Measurements from ENCODE around the gene POLG2. TPM values are rescaled to one million over a fixed set of nuclear protein-coding genes. Genes with fewer than 3 reads are reported as not detected.

POLG2 gene
- total RNA-seq (2014; rRNA removed; shearing (Covaris generic)), result 7.1 and 11.0 TPM in 2 replicates

DNA sequence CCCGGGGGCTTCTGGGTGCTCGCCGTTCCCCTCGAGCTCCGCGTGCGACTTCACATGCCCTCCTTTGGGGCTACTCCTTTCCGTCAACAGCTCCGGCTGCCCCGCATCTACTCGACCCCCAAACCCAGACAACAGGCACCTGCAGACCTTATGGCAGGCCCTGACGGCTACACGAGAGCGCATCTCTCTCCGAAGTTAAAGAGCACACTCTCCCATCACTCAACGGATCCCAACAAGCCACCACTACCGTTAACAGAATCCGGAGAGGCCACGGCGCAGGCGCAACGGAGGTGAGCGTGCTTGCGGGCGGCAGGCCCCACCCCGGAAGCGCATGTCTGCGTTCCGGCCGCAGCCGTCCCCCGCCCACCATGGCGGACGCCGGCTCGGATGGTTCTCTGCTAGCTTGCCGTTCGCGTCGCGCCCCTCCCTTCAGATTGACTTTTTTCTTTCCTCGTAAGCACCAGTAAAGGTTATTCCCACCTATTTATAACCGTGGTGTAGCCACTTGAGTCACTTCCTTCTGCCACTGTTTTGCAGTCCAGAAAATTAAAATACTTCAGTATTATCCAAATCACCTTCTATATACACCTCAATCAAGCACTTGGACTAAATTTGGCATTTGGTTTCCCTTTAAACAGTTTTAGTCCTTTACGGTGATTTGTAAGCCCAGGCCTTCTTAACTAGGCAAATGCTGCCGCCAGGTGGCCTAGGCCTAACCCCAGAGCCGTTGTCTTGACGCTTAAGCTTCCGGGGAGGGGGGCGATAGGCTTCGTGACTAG is at the start of gene POLG2:
TSS of gene POLG2 (minus strand) at position 269 of the 779 bp plus-strand sequence. CDS start at position 183, 86 bp downstream.
- DNase-seq (ENCODE audit: low spot score), result peak; percentile 87

DNA sequence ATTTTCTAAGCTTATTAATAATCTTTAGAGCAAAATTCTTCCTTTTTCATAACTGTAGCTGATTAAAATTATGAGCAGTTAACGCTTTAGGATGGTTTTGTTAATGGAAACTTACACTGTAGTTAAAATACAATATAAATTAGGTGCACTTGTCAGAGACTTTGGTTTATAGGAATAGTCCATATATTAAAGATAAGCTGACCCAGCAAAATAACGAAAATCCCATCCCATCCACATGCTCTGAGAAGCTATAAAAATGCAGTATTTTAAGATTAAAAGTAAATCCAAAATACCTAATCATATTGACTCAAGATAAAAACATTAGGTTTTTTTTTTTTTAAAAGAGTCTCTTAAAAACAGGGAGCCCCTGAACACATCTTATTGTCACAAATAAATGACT is 47.9 kb upstream of the POLG2 start:
- DNase-seq (ENCODE audit: low spot score), result no peak

DNA sequence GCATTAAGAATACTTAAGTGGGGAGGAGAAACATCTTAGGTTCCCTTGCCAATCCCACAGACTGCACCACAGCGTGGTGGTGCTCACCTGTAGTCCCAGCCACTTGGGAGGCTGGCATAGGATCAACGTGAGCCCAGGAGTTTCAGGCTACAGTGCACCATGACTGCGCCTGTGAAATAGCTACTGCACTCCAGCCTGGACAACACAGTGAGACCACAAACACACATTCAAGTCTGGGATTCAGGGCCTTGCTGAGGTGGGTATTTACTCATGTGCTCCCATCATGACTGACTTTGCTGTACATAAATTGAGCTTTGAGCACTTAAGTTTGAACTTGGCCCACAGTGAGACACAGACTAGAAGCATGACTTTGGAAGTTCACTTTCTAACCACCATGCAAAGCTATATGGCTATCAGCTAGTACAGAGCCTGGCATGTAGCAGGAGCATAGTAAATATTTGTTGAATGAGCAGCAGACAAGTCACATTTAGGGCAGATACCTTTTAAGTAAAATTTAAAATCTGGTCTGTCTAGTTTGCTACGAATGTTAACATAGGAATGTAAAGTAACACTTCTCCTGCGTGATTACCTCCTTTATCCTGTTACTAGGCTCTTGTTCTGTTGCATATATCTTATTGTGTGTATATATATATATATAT is 43.4 kb upstream of the POLG2 start:
- no peak for DNase-seq (ENCODE audit: low spot score)

DNA sequence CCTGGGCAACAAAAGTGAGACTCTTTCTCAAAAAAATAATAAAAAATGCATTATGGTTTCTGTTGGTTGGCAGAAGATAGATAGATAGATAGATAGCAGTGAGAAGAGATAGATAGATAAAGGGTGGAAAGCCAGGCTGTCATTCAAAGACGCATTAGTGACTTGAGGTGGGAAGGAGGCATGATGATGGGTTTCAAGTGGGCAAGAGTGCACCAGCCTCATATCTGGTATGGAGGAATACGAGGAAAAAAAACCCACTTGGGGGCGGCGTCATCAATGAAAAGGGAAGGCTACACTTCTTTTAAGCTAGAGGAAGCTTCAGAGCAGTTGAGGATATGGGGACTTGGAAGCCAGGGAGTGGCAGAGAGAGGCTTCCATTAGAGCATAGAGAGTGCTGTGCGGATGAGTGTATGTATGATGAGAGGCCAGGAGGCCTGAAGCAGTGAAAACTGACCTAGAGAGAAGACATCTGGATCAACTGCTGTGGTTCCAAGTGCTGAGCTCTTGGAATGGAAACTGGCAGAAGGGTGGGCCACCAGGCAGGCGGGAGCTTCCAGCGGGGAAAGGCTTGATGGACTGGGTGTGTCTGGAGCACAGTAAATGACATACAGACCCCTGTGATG is 41.8 kb upstream of the POLG2 start:
- no peak for DNase-seq (ENCODE audit: low spot score)

DNA sequence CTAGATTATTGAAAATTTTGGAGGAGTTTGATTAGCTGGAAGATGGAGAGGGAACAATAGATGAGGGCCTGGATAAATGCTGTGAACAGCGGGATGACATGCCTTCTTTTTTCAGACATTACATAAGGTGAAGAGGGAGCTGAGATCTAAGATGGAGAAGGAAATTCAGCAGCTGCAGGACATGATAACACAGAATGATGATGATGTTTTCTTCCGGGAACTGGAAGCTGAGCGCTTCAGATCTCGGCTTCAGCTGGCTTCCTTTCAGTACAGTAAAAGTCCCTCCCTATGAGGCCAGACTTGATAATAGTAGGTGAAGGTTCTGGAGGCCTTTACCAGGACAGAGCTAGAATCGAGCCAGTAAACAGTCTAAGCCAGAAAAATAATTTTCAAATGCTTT is 40.6 kb upstream of the POLG2 start:
- DNase-seq (ENCODE audit: low spot score), result no peak

DNA sequence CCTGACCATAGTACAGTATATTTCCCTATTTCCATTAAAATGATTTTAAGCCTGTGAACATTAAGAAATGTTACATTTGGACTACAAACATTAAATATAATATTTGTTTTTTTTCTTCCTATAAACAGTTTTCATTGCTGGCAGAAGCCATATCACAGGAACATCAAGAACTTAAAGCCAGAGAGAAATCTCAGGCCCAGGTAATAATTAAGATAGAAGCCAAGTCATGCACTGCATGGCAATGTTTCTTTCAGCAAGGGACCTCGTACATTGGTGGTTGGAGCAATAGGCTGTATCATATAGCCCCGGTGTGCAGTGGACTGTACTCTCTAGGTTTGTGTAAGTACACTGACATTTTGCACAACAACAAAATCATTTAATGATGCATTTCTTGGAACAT is 40.1 kb upstream of the POLG2 start:
- DNase-seq (ENCODE audit: low spot score), result no peak

DNA sequence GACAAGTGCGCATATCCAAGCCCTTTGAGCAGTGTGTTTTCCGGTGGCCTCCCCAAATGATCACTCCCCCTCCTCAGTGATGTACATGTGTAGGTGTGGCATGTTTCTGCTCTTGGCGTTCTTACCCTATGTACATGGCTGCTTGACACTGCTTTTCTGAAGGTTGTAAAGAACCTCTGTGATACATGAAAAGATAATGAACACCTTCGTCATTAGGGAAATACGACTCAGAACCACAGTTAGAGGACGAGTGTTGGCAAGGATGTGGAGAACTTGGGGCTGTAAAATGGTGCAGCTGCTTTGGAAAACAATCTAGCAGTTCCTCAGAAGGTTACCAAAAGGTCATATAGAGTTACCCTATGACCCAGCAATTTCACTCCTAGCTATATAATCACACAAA is 38.5 kb upstream of the POLG2 start:
- no peak for DNase-seq (ENCODE audit: low spot score)

DNA sequence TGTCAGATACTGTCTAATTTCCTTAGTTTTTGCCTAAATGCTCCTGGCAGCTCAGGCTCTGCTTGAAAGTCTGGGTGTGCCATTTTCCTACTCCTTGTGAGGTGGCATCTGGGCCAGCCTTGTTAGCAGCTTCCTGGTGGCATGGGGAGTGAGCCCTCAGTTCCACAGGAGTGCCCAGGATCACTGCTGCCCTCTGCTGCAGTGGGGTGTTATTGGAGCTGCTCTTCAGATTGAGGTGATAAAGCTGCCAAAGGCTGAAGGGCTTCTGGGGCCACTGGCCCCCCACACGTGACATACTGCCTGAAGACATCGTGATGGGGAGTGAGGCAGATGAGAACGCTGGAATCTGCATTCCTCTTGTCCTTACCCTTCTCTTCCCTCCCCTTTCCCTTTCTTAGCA is 37.3 kb upstream of the POLG2 start:
- DNase-seq (ENCODE audit: low spot score), result peak; percentile 18

DNA sequence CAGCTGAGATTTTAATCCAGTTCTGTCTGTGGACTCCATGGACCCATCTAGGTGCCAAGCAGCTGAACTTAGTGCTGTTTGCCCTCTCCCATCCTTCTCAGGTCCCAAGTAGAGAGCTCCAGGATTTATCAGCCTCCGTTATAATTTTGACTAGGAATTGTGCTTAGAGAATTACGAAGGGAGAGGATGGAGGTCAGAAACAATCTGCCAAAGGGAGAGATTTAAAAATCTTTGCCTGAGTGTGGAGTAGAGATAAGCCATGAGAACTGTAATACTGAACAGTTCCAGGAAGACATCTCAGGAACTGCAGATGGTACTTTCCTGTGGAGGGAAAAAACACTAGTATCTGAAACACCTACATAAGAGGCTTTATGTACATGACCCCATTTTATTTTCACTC is 36.9 kb upstream of the POLG2 start:
- no peak for DNase-seq (ENCODE audit: low spot score)

DNA sequence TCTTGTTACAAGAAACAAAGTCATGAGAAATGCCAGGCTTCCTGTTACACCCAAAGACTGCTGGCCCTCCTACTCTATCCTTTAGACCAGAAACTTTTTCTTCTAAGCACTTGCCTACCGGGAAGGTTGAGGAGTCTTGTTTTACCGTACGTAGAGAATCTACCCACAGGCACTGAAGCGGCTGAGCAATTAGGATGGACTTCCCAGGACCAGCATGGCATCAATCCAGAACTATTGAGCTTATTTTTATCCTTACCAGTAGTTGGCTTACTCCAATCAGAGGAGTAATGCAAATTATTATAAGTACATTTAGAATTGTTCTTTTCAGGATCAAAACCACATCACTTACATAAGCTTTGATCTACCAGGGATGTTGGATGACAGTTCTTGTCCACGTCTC is 35.6 kb upstream of the POLG2 start:
- DNase-seq (ENCODE audit: low spot score), result no peak

DNA sequence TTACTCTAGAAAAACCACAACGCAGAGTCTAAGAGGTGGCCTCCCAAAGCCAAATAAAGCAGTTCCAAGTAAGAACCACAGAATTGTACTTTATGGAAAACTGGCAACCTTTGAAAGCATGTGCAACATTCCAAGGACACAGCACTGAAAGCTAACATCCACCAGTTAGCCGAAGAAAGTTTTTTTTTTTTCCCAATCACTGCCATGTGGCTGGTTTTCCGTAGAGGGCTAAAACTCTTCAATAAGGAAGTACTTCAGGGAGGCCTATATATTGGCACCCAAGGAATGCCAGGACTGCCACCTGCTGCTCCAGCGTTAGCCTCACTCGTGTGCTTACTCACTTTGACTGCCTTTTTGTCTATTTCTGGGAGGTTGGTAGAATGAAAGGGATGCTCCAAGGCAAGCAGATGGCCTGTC is 35.1 kb upstream of the POLG2 start:
- DNase-seq (ENCODE audit: low spot score), result no peak

DNA sequence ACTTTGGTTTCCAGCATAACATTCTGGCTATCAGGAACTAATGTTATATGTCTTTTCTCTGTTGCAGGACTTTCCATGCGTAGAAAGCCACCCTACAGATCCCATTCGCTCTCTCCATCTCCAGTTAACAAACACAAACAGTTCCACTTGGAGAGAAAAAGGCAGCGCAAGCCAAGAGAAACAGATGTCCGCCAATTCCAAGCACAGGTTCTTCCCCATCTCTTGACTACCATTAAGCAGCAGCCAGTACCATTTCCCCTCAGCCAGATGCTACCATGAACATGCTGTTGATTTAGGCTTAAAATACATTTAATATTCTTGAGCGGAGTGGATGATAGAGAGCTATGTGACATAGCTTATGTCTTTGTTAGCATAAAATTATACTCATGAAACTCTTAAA is 32.4 kb upstream of the POLG2 start:
- no peak for DNase-seq (ENCODE audit: low spot score)

DNA sequence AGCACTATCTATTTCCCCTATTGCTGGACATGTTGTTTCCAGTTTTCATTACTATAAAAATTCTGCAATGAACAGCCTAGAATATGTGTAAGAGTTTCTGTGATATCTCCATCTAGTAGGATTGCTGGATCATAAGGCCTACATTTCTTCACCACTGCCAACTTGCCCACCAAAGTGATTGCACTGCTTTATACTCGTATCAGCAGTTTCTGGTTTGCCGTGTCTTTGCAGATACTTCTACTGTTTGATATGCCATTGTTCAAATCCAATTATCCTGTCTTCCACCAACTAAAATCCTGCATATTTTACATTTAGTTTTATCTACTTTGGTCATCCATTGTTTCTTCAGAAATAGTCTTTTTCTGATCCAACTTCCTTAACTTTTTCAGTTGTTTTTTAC is 31.1 kb upstream of the POLG2 start:
- DNase-seq (ENCODE audit: low spot score), result no peak

DNA sequence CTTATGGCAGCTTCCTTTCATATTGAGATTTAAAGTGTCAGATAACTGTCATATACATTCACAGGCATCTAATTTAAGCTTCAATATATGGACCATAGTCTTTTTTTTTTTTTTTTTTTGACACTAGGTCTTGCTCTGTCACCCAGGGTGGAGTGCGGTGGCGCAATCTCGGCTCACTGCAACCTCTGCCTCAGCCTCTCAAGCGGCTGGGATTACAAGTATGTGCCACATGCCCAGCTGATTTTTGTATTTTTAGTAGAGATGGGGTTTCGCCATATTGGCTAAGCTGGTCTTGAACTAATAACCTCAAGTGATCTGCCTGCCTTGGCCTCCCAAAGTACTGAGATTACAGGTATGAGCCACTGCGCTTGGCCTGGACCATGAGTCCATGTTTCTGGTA is 23.5 kb upstream of the POLG2 start:
- no peak for DNase-seq (ENCODE audit: low spot score)

DNA sequence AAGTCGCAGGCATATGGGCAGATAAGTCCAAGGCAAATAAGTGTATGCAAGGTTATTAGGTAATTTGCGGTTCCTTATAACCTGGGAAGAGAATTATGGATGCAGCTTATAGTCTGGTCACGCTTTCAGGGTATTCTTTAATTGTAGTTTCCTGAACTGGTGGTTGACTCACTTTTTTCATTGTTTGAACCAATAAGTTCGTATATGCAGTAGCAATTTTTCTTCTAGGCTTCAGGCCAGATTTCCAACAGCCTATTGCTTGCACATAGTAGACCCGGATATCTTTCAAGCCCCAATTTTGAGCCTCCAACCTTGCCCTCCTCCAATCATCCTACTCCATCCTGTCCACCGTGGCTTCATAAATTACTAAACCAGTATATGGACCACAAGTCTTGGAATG is 22.7 kb upstream of the POLG2 start:
- DNase-seq (ENCODE audit: low spot score), result no peak

DNA sequence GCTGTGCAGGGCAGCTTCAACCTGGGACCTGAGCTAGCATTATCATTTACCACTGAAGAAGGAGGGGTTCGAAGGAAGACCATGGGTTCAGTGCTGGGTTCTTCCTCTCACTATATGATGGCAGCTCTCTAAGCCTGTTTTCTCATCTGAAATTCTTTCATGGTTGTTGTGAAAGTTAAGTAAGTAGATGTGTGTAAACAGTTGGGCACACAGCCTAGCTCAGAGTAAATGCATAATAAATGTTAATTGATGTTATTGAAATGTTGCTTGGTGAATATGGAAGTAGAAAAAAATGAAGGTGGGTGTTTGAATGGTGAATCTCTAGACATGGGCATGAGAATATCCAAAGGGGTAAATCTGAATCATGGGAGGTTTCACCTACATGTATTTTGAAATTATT is 19.0 kb upstream of the POLG2 start:
- DNase-seq (ENCODE audit: low spot score), result no peak

DNA sequence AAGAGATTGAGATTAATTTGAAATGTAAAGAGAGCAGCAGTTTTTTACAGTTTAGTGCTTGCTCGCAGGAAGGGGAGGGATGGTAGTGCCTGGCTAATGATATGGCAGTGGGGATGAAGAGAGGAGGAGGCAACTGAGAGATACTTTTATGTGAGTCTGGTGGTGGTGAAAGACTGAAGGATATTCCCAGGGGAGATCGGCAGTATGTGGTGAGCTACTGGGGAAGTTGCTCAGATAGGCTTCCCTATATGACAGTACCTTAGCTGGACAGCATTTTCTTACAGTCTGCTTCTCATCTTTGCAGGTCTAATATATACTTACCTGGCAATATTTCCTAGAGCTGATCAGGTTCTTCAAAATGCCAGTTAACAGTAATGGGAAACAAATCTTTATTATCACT is 18.6 kb upstream of the POLG2 start:
- DNase-seq (ENCODE audit: low spot score), result no peak

DNA sequence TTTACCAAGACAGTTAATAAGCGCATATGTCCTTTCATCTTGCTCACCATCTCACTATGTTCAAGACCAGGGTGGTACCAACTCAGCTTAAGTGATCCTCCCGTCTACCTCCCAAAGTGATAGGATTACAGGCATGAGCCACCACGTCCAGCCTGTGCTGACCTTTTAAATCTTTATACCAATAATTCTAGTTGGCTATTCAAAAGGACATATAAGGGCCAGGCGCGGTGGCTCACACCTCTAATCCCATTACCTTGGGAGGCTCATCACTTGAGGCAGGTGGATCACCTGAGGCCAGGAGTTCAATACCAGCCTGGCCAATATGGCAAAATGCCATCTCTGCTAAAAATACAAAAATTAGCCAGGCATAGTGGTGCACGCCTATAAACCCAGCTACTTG is 12.3 kb upstream of the POLG2 start:
- DNase-seq (ENCODE audit: low spot score), result no peak

DNA sequence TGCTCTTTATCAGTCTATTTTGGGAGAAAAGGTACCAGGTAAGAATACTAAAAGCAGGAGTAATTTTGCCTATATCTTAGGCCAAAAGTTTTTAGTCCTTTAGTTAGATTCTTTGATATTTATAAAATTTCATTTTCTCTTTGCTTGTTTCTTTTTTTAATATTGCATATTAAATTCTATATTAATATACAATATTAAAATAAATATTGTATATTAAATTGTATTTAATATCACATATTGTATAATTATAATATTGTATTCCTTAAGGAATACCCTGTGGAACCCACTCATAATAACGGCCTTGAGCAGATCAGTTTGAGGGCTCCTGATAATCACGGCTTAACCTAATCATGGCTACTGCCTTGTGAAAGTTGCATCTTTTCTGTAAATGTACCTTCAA is 11.8 kb upstream of the POLG2 start:
- DNase-seq (ENCODE audit: low spot score), result no peak

DNA sequence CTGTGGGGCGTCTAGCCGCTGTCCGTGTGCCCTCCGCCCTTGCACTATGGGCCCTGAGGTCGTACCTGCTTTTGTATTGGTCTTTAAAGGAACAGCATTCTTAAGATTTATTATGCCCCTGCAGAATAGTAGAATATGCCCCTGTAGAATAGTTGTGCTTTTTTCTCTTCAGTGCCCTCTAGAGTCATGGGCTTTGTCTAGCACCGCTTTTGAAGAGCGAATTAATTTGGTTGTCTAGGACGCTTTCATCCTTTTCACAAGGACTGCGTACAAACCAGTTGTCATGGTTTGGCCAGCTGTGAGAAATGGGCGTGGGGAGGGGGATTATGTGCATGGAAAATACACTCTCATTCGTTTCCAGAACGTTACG is 10.5 kb upstream of the POLG2 start:
- DNase-seq (ENCODE audit: low spot score), result peak; percentile 76

DNA sequence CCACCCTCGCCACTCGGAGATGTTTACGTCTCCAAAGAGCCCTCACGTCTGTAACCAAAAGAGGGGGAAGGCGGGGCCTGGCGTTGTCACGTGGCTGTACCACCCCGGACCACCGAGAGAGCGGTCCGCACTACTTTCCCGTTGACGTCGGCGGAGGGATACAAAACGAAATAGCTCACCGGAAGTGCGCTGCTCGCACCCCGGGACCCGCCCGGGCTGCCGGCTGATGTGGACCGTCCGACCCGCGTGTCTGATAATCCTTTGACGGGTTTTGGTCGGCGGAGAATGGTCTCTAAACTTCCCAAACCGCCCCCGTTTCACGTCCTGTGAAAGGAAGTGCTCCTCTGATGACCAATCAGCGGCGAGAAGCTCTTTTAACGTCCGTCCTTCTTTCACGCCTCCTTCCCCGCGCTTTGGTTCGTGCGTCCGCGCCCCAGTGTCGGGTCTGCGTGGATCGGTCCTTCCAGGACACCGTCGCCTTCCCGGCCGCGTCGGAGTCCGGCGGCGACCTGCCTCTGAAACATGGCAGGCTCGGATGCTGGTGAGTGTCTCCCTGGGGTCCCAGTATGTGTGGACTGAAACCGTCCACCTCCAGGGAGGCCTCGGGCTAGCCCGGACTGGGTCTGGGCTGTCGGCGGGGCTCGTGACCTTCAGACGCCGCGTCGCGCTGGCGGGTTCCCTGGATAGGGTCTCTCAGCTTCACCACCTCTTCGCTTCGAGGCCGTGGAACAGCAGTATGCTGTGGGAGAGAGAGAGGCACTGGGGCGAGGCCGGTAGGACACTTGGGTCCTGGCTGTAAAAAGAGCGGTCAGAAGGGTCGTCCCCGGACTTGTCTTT is 9.9 kb upstream of the POLG2 start, which contains the start of gene CEP95:
TSS of gene CEP95 (plus strand) at position 402 of the 837 bp plus-strand sequence. CDS start at position 523, 121 bp downstream.
- no peak for DNase-seq (ENCODE audit: low spot score)

DNA sequence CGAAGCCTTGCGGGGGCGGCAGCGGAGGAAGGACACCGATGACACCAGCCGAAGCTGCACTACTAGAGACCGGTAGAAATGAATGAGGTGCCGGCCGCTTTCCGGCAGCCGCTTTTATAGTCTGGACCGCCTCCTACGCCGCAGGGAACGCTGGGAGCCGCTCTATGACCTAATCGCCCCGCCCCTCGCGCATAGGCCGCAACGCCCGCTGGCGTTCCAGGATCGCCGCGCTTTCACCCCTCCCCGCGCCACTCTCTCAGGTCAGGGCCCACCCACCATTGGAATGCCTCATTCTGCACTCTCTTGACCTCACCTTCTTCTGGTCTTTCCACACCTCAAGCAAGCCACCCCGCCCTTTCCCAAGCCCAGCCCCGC is 9.3 kb upstream of the POLG2 start, which contains the start of gene DDX5:
TSS of gene DDX5 (minus strand) at position 89 of the 375 bp plus-strand sequence. CDS start 170 bp downstream, outside the sequence.
- peak; percentile 98 for DNase-seq (ENCODE audit: low spot score)

Data from A172 (cell line).